ENCODE measurements around the gene LIN9. TPM values are rescaled to one million over a fixed set of nuclear protein-coding genes. Genes with fewer than 3 reads are reported as not detected.

The LIN9 gene
- total RNA-seq, 1 experiment from 2014 or later, result 16.1 TPM

DNA sequence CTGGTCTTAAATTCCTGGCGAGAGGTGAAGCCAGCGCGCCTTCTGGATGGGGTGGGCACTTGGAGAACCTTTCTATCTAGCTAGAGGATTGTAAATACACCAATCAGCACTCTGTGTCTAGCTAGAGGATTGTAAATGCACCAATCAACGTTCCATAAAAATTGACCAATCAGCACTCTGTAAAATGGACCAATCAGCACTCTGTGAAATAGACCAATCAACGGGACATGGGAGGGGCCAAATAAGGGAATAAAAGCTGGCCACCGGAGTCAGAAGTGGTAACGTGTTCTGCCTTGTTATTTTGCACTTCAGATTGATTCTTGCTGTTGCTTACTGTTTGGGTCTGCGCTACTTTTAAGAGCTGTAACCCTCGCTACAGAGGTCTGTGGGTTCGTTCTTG, 12.0 kb upstream of the LIN9 start:
- no peak for DNase-seq (ENCODE audit: low read depth)

DNA sequence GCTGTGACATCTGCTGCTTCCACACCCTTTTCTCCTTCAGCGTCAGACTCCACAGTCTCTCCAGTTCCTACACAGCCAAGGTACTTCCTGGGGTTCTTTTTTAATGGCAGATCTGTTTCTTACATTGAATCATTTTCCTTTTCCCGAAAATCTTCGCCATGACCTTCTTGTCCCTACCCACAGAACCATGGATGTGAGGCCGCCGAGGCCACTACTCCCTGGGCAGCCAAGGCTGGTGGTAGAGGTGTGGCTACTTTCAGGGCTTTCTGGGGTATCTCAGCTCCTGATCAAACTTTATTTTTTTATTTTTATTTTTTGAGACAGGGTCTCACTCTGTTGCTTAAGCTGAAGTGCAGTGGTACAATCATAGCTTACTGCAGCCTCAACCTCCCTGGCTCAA, 9.5 kb upstream of the LIN9 start:
- no peak for DNase-seq (ENCODE audit: low read depth)

DNA sequence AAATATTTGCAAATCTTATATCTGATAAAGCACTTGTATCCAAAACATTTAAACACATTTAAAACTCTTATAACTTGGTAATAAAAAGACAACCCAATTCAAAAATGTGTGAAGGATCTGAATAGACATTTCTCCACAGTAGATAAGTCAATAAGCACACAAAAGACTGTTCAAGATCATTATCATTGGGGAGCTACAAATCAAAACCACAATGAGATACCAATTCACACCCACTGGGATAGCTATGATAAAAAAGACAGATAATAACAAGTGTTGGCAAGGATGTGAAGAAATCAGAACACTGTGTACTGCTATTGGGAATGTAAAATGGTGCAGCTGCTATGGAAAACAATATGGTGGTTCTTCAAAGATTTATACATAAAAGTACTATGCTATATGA, 5.1 kb upstream of the LIN9 start:
- no peak for DNase-seq (ENCODE audit: low read depth)

GRCh38 chr1:226312065-226312464, 3.1 kb upstream of the LIN9 start:
- DNase-seq (ENCODE audit: low read depth), result no peak

DNA sequence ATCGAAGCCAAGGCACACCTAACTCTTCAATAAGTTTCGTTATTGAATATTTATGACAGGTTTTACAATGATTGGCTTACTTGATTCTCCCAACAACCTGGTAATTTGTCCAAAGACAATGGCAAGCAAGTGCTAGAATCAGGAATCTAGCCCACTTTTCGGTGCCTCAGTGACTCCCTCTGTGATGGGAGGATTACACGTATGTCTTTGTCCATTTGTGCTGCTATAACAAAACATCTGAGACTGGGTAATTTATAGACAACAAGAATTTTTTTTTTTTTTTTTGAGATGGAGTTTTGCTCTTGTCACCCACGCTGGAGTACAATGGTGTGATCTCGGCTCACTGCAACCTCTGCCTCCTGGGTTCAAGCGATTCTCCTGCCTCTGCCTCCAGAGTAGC, 2.4 kb upstream of the LIN9 start:
- no peak for DNase-seq (ENCODE audit: low read depth)

- peak; percentile 33 for DNase-seq (ENCODE audit: low read depth)
Measured at GRCh38 chr1:226310637-226311195, 1.8 kb upstream of the LIN9 start.

DNA sequence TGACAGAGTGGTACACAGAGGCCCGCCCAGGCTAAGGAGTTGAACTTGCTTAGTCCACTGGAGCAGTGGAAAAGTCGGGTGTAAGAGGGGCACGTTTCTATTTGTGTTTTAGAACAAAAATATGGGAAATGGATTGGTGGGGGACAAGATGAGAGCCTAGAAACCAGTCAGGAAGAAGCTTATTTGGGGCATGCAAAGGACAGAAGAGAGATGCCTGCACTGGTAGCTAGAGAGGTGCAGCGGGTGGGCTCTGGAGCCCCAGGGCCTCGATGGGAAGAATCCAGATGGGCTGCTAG, 1.2 kb upstream of the LIN9 start:
- DNase-seq (ENCODE audit: low read depth), result no peak

DNA sequence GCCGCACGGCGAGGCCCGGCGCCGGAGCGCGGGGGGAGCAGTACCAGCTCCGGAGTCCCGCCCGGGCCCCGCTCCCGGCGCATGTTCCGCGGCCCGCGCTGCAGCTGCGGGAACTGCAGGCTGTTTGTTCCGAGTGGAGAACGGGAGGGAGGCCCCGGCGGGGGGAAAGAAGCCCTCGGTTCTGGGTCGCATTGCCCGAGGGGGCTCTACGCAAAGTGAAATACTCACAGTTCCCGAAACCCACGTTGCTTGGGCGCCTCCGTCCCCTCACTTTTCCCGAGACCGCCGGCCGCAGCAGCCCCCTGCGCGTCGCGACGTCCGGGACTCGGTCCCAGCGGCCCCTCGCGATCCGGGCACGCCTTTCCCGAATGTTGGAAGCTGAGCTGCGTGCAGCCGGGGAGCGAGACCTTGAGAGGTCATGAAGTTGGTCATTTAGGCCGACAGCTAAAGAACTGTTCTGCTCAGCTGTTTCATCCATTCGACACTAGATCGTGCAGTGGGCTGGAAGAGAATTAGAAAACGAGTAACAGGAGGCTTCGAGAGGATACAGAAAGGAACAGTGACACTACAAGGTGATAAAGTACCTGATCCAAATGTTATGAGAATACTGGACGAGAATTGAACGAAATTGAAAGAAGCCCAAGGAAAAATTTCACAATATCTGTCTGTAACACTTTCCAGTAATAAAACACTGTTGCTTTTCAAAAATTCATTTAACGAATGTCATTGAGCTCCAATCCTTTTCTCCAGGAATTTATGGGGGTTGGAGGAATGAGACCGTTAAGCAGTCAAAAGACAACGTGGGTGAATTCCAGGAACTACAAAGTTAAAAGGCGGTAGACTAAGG, 657 bp upstream of the LIN9 start:
- peak; percentile 49 for DNase-seq (ENCODE audit: low read depth)

- no peak for DNase-seq (ENCODE audit: low read depth)
Measured at GRCh38 chr1:226308166-226308722, 720 bp downstream of the LIN9 start.

DNA sequence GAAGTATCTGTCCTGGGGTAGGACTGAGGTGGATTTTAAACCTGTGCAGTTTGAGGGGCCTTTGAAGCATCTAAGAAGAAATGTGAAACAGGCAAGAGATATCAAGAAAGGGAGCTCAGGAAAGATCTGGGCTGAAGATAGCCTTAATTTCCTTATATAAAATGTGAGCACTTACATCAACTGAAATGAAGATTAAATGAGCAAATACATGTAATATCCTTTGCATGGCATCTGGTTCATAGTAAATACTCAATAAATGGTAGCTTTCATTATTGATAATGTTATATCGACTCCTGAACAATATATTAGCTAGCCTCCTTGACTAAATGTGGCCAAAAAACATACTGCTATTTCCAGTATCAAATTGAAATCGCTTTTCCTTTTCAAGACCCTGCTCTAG, 2.5 kb downstream of the LIN9 start:
- no peak for DNase-seq (ENCODE audit: low read depth)

GRCh38 chr1:226305184-226305583, 3.8 kb downstream of the LIN9 start:
- DNase-seq (ENCODE audit: low read depth), result no peak

- DNase-seq (ENCODE audit: low read depth), result no peak
Measured at GRCh38 chr1:226304291-226304955, 4.5 kb downstream of the LIN9 start.

- no peak for DNase-seq (ENCODE audit: low read depth)
Measured at GRCh38 chr1:226302731-226303130, 6.2 kb downstream of the LIN9 start.

DNA sequence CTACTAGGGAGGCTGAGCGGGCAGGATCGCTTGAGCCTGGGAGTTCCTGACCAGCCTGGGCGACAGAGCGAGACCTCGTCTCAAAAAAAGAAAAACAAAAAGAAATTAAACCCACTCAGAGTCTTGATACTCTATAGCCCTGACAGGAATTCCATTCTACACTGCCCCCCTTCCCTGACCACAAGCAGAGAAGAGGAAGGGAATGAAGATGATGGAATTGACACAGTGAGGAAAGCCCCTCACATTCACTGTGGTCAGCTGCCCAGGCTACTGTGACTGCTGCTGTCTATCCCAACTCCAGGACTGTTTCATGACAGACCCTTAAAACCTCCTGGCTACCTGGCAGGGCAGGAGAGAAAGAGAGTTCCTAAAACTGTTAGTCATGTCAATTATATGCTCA, 12.1 kb downstream of the LIN9 start:
- DNase-seq (ENCODE audit: low read depth), result no peak

DNA sequence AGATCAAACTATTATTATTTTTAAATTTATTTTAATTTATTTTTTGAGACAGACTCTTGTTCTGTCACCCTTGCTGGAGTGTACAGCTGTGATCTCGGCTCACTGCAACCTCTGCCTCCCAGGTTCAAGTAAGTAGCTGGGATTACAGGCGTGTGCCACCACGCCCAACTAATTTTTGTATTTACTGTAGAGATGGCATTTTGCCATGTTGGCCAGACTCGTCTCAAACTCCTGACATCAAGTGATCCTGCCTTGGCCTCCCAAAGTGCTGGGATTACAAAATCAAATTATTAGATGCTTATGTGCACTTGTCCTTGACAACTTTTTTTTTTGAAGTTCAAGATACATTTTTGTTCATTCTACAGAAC, 15.4 kb downstream of the LIN9 start:
- no peak for DNase-seq (ENCODE audit: low read depth)

- no peak for DNase-seq (ENCODE audit: low read depth)
Measured at GRCh38 chr1:226292874-226293552, 16.0 kb downstream of the LIN9 start.

DNA sequence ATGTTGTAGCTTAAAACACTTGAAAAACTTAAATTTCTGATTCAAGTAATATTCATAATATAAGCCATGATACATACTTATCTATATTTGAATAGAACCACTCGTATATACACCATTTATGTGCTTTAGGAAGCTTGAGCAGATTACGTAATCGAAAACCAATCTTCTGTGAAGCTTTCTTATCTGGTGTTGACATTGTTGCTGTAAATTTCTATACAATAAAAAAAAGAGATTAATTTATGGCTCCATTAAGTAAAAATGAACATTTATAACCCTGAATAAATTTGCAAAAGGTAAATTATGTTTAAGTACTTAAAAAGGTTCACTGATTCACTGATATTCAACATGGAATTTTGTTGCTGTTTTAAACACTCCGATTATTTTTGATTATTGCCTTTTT, 21.4 kb downstream of the LIN9 start:
- no peak for DNase-seq (ENCODE audit: low read depth)

- no peak for DNase-seq (ENCODE audit: low read depth)
Measured at GRCh38 chr1:226281058-226281457, 27.9 kb downstream of the LIN9 start.

GRCh38 chr1:226279498-226279897, 29.5 kb downstream of the LIN9 start:
- no peak for DNase-seq (ENCODE audit: low read depth)

- no peak for DNase-seq (ENCODE audit: low read depth)
Measured at GRCh38 chr1:226277897-226278296, 31.1 kb downstream of the LIN9 start.

DNA sequence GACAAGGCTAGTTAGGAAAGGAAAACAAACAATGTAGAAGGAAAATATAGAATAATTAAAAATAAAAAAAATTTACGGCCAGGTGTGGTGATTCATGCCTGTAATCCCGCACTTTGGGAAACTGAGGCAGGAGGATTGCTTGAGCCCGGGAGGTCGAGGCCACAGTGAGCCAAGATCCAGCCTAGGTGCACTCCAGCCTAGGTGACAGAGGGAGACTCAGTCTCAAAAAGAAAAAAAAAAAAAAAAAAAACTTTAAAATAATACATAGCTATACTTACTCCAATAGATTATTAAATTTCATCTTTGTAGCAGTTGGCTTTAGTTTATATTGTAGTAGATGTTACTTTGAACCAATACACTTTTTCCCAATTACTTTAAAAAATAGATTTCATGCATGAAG, 32.0 kb downstream of the LIN9 start:
- DNase-seq (ENCODE audit: low read depth), result no peak

GRCh38 chr1:226276077-226276682, 32.8 kb downstream of the LIN9 start:
- DNase-seq (ENCODE audit: low read depth), result no peak
